Type B pancreatic cell (in vitro differentiated cells): ENCODE measurements around the gene ODR4. TPM values are rescaled to one million over a fixed set of nuclear protein-coding genes. Genes with fewer than 3 reads are reported as not detected.
"Not testable (repeated sequence)": the region's sequence is repeated elsewhere in the genome, so short reads cannot be mapped to it uniquely, and the experiment has no call there.

ENCODE experiments used
- DNase-seq: peaks from one replicate; pipeline ENCODE4 v3.0.0; 2021; ENCODE audit warnings: mixed read lengths; ENCODE audit not compliant: unreplicated experiment; ENCODE audit errors: extremely low spot score
- H3K27ac Mint-ChIP-seq: 2 replicates; pipeline ENCODE4 v1.8.0; 2021; ENCODE audit warnings: mild to moderate bottlenecking, mixed read lengths
- H3K27me3 Mint-ChIP-seq: 2 replicates; pipeline ENCODE4 v1.8.0; 2021; ENCODE audit warnings: mixed read lengths
- H3K36me3 Mint-ChIP-seq: 2 replicates; pipeline ENCODE4 v1.8.0; 2021; ENCODE audit warnings: mixed read lengths
- H3K4me1 Mint-ChIP-seq: one replicate; pipeline ENCODE4 v1.8.0; 2021; ENCODE audit warnings: mixed read lengths; ENCODE audit not compliant: unreplicated experiment
- H3K4me3 Mint-ChIP-seq: 2 replicates; pipeline ENCODE4 v1.8.0; 2021; ENCODE audit warnings: mild to moderate bottlenecking, mixed read lengths
- H3K9me3 Mint-ChIP-seq: 2 replicates; pipeline ENCODE4 v1.8.0; 2021; ENCODE audit warnings: mixed read lengths
- total RNA-seq: library from RNA; stranded (reverse); gene quantifications from 2 replicates; pipeline ENCODE4 v1.2.1, GENCODE V29; 2021; ENCODE audit warnings: low replicate concordance
- TF ChIP-seq, protein P1 (sequence below): fragments of 200-600 bp; sonication (generic); conservative IDR thresholded peaks from 2 replicates; pipeline ENCODE4 v1.5.0; 2021; ENCODE audit warnings: antibody characterized with exemption, mild to moderate bottlenecking

Gene ODR4
- total RNA-seq, 1 donor from 2014 or later = 22.3 TPM

DNA sequence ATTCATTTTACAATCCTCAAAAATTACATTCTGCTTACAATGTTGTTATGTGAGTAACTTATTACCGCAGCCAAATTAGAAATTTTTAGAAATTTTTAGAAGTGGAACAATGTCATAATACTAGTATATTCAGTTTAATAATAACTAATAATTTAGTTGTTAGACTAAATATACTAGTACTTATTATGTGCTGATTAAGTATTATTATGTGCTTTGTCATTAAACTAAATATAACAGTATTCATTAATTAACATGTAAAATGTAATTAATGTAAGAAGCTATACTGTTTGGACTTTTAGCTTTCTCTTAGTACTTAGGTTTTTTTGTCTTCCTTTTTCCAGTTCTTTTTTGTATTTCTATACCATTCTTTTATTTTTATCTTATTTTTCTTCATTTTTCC is 15.3 kb downstream of the ODR4 start:
- H3K27ac Mint-ChIP-seq = no peak overlapping the region
- TF ChIP-seq, protein P1, sequence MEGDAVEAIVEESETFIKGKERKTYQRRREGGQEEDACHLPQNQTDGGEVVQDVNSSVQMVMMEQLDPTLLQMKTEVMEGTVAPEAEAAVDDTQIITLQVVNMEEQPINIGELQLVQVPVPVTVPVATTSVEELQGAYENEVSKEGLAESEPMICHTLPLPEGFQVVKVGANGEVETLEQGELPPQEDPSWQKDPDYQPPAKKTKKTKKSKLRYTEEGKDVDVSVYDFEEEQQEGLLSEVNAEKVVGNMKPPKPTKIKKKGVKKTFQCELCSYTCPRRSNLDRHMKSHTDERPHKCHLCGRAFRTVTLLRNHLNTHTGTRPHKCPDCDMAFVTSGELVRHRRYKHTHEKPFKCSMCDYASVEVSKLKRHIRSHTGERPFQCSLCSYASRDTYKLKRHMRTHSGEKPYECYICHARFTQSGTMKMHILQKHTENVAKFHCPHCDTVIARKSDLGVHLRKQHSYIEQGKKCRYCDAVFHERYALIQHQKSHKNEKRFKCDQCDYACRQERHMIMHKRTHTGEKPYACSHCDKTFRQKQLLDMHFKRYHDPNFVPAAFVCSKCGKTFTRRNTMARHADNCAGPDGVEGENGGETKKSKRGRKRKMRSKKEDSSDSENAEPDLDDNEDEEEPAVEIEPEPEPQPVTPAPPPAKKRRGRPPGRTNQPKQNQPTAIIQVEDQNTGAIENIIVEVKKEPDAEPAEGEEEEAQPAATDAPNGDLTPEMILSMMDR = no peak
- no peak overlapping the region for H3K4me3 Mint-ChIP-seq
- H3K9me3 Mint-ChIP-seq = no peaks in the 10 kb centered on the region
- no peaks in the 10 kb centered on the region for H3K4me1 Mint-ChIP-seq
- peaks cover 12% of the 10 kb centered on the region for H3K36me3 Mint-ChIP-seq
- no peaks in the 10 kb centered on the region for H3K27me3 Mint-ChIP-seq
- DNase-seq = no peak

DNA sequence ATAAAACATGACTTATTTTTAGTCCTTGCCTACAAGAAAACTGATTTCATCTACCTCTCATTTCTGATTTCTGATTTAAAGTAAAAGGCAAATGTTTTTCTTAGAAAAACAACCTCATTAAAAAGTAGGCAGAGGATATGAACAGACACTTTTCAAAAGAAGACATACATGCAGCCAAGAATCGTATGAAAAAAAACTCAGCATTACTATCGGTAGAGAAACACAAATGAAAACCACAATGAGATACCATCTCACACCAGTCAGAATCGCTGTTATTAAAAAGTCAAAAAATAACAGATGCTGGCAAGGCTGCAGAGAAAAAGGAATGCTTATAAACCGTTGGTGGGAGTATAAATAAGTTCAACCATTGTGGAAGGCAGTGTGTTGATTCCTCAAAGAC is 16.2 kb downstream of the ODR4 start:
- TF ChIP-seq, protein P1 = no peak
- H3K36me3 Mint-ChIP-seq = peaks cover 12% of the 10 kb centered on the region

DNA sequence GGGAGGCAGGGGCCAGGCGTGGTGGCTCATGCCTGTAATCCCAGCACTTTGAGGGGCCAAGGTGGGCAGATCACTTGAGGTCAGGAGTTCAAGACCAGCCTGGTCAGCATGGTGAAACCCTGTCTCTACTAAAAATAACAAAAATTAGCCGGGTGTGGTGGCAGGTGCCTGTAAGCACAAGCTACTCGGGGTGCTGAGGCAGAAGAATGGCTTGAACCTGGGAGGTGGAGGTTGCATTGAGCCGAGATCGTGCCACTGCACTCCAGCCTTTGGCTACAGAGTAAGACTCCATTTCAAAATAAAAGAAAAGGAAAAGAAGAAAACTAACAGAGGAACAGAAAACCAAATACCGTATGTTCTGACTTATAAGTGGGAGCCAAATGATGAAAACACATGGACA is 17.1 kb downstream of the ODR4 start:
- H3K27ac Mint-ChIP-seq, H3K4me3 Mint-ChIP-seq, H3K36me3 Mint-ChIP-seq, H3K9me3 Mint-ChIP-seq, H3K27me3 Mint-ChIP-seq, H3K4me1 Mint-ChIP-seq, DNase-seq: not testable (repeated sequence)

More for the DNA sequence above, 16.2 kb downstream of the ODR4 start:
- no peak for DNase-seq
- no peak overlapping the region for H3K27ac Mint-ChIP-seq
- no peaks in the 10 kb centered on the region for H3K27me3 Mint-ChIP-seq
- H3K4me1 Mint-ChIP-seq = no peaks in the 10 kb centered on the region
- no peaks in the 10 kb centered on the region for H3K9me3 Mint-ChIP-seq
- H3K4me3 Mint-ChIP-seq = no peak overlapping the region

DNA sequence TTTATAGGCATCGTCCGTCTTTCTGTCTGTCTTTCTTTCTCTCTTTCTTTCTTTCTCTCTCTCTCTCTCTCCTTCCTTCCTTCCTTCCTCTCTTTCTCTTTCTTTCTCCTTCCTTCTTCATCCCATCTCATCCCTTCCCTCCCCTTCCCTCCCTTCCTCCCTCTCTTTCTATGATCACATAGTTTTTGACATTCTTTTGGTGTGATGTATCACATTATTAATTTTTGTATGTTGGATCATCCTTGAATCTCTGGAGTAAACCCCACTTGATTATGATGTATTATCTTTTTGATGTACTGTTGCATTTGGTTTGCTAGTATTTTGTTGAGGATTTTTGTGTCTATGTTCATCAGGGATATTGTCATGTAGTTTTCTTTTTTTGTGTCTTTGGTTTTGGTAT is 25.8 kb downstream of the ODR4 start:
- not testable (repeated sequence) for H3K27me3 Mint-ChIP-seq, H3K4me3 Mint-ChIP-seq, DNase-seq, H3K9me3 Mint-ChIP-seq, H3K4me1 Mint-ChIP-seq, H3K27ac Mint-ChIP-seq
- peaks cover 11% of the 10 kb centered on the region for H3K36me3 Mint-ChIP-seq

DNA sequence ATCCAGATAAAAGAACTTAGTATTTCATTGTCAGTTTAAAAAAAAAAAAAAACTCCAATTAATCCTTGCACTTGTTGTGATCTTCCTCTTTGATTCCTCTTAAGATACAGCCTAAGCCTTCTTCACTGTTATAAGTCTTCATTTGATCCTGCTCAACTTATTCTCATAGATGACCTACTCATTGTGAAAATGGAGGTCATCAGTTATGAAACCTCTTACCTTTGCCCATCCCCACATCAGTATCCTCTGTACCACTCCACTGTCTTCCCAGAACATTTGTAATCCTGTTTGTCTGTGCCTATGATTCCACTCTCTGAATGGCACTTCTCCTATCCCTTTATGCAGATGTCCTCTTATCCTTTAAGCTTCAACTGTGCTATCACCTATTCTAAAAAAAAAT is 28.0 kb downstream of the ODR4 start:
- H3K4me3 Mint-ChIP-seq = no peak overlapping the region
- DNase-seq = no peak
- no peaks in the 10 kb centered on the region for H3K27me3 Mint-ChIP-seq
- no peak overlapping the region for H3K27ac Mint-ChIP-seq
- no peaks in the 10 kb centered on the region for H3K4me1 Mint-ChIP-seq
- H3K9me3 Mint-ChIP-seq = no peaks in the 10 kb centered on the region
- H3K36me3 Mint-ChIP-seq = peaks cover 16% of the 10 kb centered on the region
- TF ChIP-seq, protein P1 = no peak

DNA sequence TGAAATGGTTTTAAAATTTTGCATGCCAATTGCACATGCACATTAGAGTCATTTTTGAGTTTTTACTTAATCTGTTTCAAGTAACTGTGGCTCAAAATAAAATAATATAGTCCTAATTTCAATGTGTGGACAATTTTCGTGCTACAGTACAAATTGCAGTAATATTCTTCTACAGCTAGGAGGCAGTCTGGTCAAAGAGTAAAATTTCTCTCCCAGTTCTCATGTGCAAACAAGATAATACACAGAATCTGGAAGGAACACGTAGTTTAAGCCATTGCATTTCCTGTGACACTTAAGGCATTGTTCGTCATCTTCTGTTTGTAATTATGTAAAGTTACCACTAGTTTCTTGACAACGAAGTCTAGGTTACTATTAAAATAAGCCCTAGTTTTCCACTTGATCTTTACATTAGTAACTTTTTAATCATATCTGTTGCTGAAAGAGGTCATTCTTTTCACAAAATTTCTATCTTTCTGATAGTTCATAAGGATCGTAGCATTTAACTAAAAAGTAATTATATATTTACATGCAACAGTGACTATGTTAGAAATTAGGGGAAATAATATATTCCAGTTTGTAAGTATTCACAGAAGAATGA is 28.9 kb downstream of the ODR4 start:
- DNase-seq = no peak
- peaks cover 16% of the 10 kb centered on the region for H3K36me3 Mint-ChIP-seq
- H3K9me3 Mint-ChIP-seq = no peaks in the 10 kb centered on the region
- TF ChIP-seq, protein P1 = peak; percentile 80
- H3K27ac Mint-ChIP-seq = no peak overlapping the region
- H3K4me3 Mint-ChIP-seq = no peak overlapping the region
- H3K4me1 Mint-ChIP-seq = no peaks in the 10 kb centered on the region
- H3K27me3 Mint-ChIP-seq = no peaks in the 10 kb centered on the region

DNA sequence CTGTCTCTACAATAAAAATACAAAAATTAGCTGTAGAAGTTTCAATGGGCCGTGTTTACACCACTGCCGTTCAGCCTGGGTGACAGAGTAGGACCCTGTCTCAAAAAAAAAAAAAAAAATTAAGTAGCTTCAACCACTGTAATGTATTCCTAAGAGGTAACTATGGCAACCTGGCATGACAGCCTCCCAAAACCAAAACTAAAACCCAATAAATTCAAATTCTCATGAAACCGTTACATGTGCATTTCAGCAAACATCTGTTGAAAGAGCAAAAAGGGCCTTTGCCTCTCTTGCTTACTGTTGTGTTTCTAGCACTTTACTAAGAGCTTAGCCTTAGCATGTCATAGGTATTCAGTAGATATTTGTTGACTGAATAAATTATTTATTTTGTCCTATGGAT is 33.5 kb downstream of the ODR4 start:
- TF ChIP-seq, protein P1 = no peak
- no peak for DNase-seq
- H3K27me3 Mint-ChIP-seq = no peaks in the 10 kb centered on the region
- H3K4me3 Mint-ChIP-seq = no peak overlapping the region
- no peak overlapping the region for H3K27ac Mint-ChIP-seq
- H3K4me1 Mint-ChIP-seq = no peaks in the 10 kb centered on the region
- peaks cover 8% of the 10 kb centered on the region for H3K36me3 Mint-ChIP-seq
- no peaks in the 10 kb centered on the region for H3K9me3 Mint-ChIP-seq
